GM10248 (cell line): Measurements from ENCODE around the gene BPIFB6.

Experiments
- CTCF ChIA-PET: fragments of 300-600 bp; sonication (Branson Sonifier 250); formaldehyde crosslinking; extraction: SDS; loops from one replicate; lab custom pipeline; 2021; ENCODE audit warnings: antibody characterized with exemption; lab: Yijun Ruan, JAX
- POLR2A ChIA-PET: fragments of 350-650 bp; sonication (Branson Sonifier 250); formaldehyde crosslinking; extraction: SDS; loops from one replicate; lab custom pipeline; 2020; ENCODE audit warnings: antibody characterized with exemption; lab: Yijun Ruan, JAX
- DNase-seq: peaks from one replicate; pipeline ENCODE4 v3.0.0; 2012; ENCODE audit errors: extremely low spot score
- CTCF ChIP-seq: IDR thresholded peaks from 2 replicates; pipeline ENCODE4 v1.5.1; 2012; ENCODE audit warnings: mild to moderate bottlenecking, low read depth; ENCODE audit errors: extremely low read depth, missing control alignments, control extremely low read depth

BPIFB6 gene

DNA sequence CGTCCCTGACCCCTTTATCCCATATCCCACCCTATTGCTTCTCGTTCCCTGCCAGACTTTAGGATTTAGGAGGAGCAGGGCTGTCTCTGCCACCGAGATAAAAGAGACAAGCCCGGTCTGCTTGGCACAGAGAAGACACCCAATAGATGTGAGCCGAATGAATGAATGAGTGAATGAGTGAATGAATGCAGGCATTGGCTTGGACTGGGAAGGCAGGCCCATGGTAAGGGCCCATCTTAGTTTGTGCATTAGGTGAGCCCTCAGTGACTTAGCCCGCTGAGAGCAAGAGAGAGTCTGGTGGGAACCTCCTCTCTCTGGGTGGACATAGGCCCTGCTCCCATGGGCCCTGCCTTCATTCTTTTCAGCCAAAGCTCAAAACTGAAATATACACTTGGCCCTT is 879 bp upstream of the BPIFB6 start:
- POLR2A ChIA-PET, result interaction anchor here (0.5 kb wide), 1 partner anchor 8 kb away, joined by 3 read pairs; no protein-coding TSS in a partner anchor
- no peak for TF ChIP-seq CTCF
- CTCF ChIA-PET, result interaction anchor here (1.3 to 1.5 kb wide), 2 partner anchors 107 to 269 kb away, joined by 3 read pairs; no protein-coding TSS in a partner anchor
- no peak for DNase-seq

DNA sequence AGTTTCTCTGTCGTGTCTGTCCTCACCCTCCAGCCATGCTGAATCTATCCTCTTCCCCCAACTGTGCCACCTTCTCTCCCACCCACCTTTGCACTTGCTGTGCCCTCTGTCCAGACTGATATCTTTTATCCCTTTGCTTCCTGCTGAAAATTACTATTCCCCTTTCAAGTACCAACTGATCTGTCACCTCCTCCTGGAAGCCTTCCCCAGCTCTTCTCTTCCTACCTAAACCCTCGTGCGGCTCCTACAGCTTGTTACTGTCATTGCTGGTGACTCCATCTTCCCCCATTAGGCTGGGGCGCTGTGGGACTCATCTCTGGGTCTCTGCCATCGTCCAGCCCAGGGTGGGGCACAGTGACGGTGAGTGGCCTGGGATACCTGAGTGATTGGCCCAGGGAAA is 1.1 kb downstream of the BPIFB6 start:
- POLR2A ChIA-PET, result no interaction called here
- CTCF ChIA-PET, result no interaction called here
- no peak for TF ChIP-seq CTCF
- DNase-seq, result no peak

- no peak for DNase-seq
- ChIA-PET POLR2A (no interaction called here), CTCF (no interaction called here)
- no peak for TF ChIP-seq CTCF
Measured at GRCh38 chr20:33033381-33033780, 1.9 kb downstream of the BPIFB6 start.

- ChIA-PET CTCF (no interaction called here), POLR2A (no interaction called here)
- no peak for TF ChIP-seq CTCF
- DNase-seq, result no peak
Measured at GRCh38 chr20:33034115-33034514, 2.7 kb downstream of the BPIFB6 start.

GRCh38 chr20:33034901-33035492 is 3.5 kb downstream of the BPIFB6 start:
- DNase-seq, result no peak
- CTCF ChIA-PET, result no interaction called here
- POLR2A ChIA-PET, result no interaction called here
- TF ChIP-seq CTCF, result no peak

GRCh38 chr20:33037456-33037855 is 6.0 kb downstream of the BPIFB6 start:
- no peak for DNase-seq
- TF ChIP-seq CTCF, result no peak
- ChIA-PET CTCF (no interaction called here), POLR2A (no interaction called here)
